NB4 (cell line): ENCODE results near the gene TMEM267.
"Not testable (repeated sequence)": the region's sequence is repeated elsewhere in the genome, so short reads cannot be mapped to it uniquely, and the experiment has no call there.

ENCODE experiments used
- DNase-seq: peaks from one replicate; pipeline ENCODE4 v3.0.0; 2010; ENCODE audit warnings: low read depth
- H3K4me3 ChIP-seq: one replicate; pipeline ENCODE4 v1.5.1; 2011; ENCODE audit warnings: mild to moderate bottlenecking, low read depth, low read length, moderate library complexity
- CTCF ChIP-seq: IDR thresholded peaks from one replicate; pipeline ENCODE4 v1.5.1; 2012; ENCODE audit warnings: low read depth, low read length
- MAX ChIP-seq: IDR thresholded peaks from 2 replicates; pipeline ENCODE4 v1.6.1; 2011; ENCODE audit warnings: low read depth, low read length
- MYC ChIP-seq: IDR thresholded peaks from 2 replicates; pipeline ENCODE4 v1.6.1; 2011; ENCODE audit warnings: low read depth, low read length
- POLR2A ChIP-seq: IDR thresholded peaks from 2 replicates; pipeline ENCODE4 v1.6.1; 2011; ENCODE audit warnings: mild to moderate bottlenecking; ENCODE audit not compliant: insufficient read length; ENCODE audit errors: extremely low read depth

TMEM267 gene

GRCh38 chr5:43514471-43514815 is 30.8 kb upstream of the TMEM267 start:
- H3K4me3 ChIP-seq, result peak overlapping the region; percentile 90
- TF ChIP-seq CTCF (no peak), MAX (no peak), POLR2A (no peak), MYC (no peak)
- no peak for DNase-seq

- TF ChIP-seq MAX (no peak), CTCF (no peak), POLR2A (no peak), MYC (no peak)
- H3K4me3 ChIP-seq, result peak overlapping the region; percentile 90
- DNase-seq, result no peak
Measured at GRCh38 chr5:43514025-43514424, 30.4 kb upstream of the TMEM267 start.

GRCh38 chr5:43511062-43511461 is 27.4 kb upstream of the TMEM267 start:
- H3K4me3 ChIP-seq, DNase-seq: not testable (repeated sequence)

- H3K4me3 ChIP-seq, result no peak overlapping the region
- no peak for DNase-seq
- TF ChIP-seq CTCF (no peak), MYC (no peak), POLR2A (no peak), MAX (no peak)
Measured at GRCh38 chr5:43498581-43498980, 14.9 kb upstream of the TMEM267 start.

- no peak for DNase-seq
- no peak overlapping the region for H3K4me3 ChIP-seq
- TF ChIP-seq MYC, result no peak
- no peak for TF ChIP-seq CTCF
- no peak for TF ChIP-seq MAX
- TF ChIP-seq POLR2A, result no peak
Measured at GRCh38 chr5:43497311-43498104, 13.8 kb upstream of the TMEM267 start.

- no peak overlapping the region for H3K4me3 ChIP-seq
- TF ChIP-seq MAX (no peak), POLR2A (no peak), MYC (no peak), CTCF (no peak)
- DNase-seq, result no peak
Measured at GRCh38 chr5:43491326-43491725, 7.7 kb upstream of the TMEM267 start.
